Peyer's patch (tissue), 4 donors: Measurements from ENCODE around the gene MTG2.

Source experiments
- POLR2A ChIP-seq, 2 donors: fragments of 450-650 bp; IDR thresholded peaks; one replicate each; pipeline ENCODE4 v1.5.1; 2017; ENCODE audit warnings: antibody characterized with exemption in 2 of 2, mild to moderate bottlenecking in 2 of 2, moderate library complexity in 2 of 2
- TF ChIP-seq, protein P1 (sequence below), 6 experiments: fragments of 450-650 bp in 4 of 6; fragments of 200-600 bp in 2 of 6; sonication (generic) in 1 of 6; IDR thresholded peaks; one replicate each; pipeline ENCODE4 v1.5.1; 2017 to 2019; ENCODE audit warnings: antibody characterized with exemption in 6 of 6, mild to moderate bottlenecking in 3 of 6, moderate library complexity in 1 of 6

DNA sequence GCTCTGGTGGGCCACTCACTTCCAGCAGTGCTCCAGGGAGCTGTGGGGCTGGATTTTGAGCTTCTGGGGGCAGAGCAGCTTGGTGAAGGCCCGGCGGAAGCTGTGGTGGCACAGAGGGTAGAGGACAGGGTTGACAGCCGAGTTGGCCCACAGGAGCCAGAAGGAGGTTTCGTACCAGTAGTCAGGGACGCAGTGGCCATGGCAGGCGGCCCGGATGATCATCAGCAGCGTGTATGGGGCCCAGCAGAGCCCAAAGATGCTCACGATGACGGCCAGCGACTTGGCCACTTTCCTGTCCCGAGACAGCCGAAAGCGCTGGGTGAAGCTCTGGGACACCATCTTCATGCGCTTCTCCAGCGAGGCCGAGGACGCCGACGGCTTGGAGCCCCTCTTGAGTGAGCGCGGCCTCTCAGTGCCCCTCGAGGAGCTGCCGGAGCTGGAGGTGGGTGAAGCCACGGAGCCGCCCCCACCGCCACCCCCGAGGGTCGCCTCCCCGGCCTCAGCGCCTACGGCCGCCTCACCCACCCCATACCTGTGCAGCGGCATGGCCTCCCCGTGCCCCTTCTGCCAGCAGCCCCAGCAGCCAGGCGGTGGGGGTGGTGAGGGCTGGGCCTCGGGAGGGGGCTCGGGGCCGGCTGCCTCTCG lies 33.3 kb downstream of the MTG2 start:
- TF ChIP-seq, protein P1, sequence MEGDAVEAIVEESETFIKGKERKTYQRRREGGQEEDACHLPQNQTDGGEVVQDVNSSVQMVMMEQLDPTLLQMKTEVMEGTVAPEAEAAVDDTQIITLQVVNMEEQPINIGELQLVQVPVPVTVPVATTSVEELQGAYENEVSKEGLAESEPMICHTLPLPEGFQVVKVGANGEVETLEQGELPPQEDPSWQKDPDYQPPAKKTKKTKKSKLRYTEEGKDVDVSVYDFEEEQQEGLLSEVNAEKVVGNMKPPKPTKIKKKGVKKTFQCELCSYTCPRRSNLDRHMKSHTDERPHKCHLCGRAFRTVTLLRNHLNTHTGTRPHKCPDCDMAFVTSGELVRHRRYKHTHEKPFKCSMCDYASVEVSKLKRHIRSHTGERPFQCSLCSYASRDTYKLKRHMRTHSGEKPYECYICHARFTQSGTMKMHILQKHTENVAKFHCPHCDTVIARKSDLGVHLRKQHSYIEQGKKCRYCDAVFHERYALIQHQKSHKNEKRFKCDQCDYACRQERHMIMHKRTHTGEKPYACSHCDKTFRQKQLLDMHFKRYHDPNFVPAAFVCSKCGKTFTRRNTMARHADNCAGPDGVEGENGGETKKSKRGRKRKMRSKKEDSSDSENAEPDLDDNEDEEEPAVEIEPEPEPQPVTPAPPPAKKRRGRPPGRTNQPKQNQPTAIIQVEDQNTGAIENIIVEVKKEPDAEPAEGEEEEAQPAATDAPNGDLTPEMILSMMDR (IDR thresholded peaks at IDR 0.05) = no peak
- no peak for TF ChIP-seq POLR2A (IDR thresholded peaks at IDR 0.05)
